Suprapubic skin (tissue), 4 donors: ENCODE data around the gene SELENOF.

Experiments used
- CTCF ChIP-seq, 2 donors: fragments of 200-600 bp in 1 of 2; fragments of 450-650 bp in 1 of 2; sonication (generic) in 1 of 2; IDR thresholded peaks; one replicate each; pipeline ENCODE4 v1.5.1; 2016 to 2019; ENCODE audit warnings: antibody characterized with exemption in 2 of 2, mild to moderate bottlenecking in 1 of 2, moderate library complexity in 1 of 2
- EP300 ChIP-seq: sonication (generic); formaldehyde crosslinking; IDR thresholded peaks from one replicate; pipeline ENCODE4 v1.6.1; 2017; ENCODE audit warnings: antibody characterized with exemption
- POLR2AphosphoS5 ChIP-seq, 3 donors: sonication (generic); formaldehyde crosslinking; IDR thresholded peaks; one replicate each; pipeline ENCODE4 v1.6.1; 2017; ENCODE audit warnings: antibody characterized with exemption in 3 of 3

GRCh38 chr1:86922445-86922844 lies 8.5 kb upstream of the SELENOF start:
- no peak for TF ChIP-seq CTCF (IDR thresholded peaks at IDR 0.05)
- TF ChIP-seq POLR2AphosphoS5 (IDR thresholded peaks at IDR 0.05) = no peak
- TF ChIP-seq EP300 = no peak
